ENCODE results near the gene CDC42.

Gene CDC42

DNA sequence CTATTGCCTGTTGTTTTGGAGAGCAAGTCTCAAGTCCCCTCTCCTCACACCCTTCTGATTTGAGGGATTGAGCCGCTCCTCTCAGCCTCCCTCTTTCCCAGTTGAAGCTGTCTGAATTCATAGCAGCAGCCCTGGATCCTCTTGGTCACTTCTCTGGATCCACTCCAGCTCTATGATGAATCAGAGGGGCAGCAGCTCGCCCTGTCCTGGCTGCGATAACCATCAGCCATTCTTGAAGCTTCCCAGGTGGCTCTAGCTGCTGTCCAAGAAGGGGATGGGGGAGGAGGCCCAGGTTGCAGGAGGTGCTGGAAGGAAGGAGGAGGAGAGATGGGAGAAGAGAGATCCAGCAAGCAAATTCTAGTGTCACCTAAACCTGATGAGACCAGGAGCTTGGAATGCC is 59.1 kb downstream of the CDC42 start:
- no peak for DNase-seq

DNA sequence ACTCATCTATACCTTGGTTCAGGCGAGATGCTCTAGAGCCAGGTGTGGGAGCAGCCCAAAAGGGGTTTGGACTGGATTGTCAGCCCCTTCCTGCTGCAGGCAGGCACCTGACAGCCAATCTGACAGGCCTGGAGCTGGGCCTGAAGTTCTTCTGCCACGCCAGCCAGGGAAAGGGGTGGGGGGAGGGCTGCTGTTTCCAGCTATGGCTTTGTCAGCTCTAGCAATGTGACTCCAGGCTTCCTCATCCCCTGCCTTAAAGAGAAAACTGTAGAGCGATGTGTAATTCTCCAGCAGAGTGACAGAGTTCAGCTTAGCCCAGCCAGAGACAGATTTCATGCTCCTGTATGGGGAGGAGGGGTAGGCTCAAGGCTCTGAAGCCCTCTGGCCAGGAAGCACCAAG is 60.0 kb downstream of the CDC42 start:
- DNase-seq: no peak

DNA sequence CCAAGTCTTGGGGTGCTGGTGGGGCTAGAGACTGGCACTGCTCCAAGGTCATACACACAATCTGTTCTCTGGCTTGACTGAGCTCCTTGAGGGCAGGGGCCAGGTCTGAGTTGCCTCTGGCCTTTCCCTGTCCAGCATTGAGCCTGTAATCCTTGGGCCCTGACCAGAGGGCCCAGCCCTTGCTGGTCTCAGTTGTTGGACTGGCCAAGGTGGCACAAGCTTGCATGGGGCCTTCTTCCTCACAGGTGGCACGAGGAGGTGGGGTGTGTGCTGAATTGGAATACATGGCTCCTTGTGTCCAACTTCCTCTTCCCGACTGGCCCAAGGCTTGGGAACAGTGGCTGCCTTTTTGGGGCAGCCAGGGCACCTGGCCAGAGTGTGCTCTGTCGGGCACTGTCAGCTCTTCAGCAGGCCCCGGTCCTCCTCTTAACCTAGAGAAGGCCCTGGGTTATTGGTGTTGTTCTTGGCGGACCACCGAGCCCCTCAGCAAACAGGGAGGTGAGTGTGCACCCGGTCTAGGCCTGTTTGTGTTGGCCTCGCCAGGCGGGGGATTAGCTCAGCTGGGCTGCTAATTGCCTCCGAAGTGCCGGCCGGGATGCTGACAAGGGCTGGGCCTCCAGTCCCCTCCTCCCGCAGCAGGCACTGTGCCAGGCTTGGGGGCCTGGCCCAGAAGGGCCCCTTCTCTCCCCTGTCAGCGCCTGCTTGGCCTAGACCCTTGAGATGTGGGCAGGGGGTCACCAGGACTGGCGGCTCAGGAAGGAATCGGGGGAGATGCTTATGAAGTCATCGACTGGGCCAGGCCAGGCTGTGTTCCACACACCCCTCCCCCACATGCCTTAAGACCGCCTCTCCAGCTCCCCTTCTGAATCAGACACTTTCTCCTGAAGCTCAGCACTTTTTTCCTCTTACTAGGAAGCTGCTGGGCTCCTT is 61.8 kb downstream of the CDC42 start:
- no peak for DNase-seq

DNA sequence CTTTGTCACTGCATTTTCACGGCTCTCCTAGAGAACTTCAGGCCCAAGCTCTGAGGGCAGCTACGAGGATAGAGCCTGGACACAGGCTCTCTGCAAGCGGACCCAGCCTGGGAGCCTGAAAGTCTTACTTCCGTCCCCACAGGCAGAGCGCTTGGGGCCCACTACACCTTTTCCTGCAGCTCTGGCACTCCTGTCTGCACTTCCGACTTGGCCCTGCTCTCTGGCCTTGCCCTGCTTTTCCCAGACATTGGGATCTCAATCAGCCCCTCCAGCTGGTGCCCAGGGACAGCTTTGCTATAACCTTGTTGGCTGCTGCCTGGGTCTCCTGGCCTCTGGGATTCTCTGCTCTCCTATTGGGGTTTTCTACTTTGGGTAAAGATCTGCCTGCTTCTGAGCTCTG is 62.8 kb downstream of the CDC42 start:
- no peak for DNase-seq

DNA sequence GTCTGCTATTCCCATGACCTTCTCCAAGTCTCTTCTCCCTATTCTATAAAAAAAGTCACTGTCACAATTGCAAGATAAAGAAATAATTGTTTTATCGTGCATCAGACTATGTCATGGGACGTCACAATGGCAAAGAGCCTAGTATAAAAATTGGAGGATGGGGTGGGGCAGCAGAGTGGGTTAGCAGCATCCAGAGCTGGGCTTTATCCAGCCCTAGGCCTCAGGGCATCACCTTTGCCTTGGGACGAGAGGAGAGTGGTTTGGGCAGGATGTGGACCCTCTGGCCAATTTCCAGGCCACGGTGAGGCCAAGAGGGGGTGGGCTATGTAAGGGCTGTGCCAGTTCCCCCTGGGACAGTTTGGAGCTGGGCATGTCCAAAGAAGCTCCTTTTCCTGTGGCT is 64.7 kb downstream of the CDC42 start:
- DNase-seq: no peak

DNA sequence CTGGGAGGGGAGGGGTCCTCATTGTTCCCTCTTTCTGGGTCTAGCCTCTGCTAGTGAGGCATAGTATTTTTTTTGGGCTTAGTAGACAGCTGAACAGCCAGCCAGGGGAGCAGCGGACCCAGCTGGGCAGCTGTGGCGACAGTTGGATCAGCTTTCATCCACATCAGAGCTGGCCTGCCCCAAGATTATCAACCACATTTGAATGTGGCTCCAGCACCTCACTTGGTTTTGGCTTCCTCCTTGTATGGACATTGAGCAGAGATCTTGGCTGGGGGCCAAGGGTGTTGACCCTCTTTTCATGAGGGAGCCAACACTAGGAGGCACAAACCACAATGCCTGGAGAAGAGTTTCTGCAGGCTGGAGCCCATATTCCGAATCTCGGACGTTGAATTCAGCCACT is 65.3 kb downstream of the CDC42 start:
- DNase-seq: no peak

DNA sequence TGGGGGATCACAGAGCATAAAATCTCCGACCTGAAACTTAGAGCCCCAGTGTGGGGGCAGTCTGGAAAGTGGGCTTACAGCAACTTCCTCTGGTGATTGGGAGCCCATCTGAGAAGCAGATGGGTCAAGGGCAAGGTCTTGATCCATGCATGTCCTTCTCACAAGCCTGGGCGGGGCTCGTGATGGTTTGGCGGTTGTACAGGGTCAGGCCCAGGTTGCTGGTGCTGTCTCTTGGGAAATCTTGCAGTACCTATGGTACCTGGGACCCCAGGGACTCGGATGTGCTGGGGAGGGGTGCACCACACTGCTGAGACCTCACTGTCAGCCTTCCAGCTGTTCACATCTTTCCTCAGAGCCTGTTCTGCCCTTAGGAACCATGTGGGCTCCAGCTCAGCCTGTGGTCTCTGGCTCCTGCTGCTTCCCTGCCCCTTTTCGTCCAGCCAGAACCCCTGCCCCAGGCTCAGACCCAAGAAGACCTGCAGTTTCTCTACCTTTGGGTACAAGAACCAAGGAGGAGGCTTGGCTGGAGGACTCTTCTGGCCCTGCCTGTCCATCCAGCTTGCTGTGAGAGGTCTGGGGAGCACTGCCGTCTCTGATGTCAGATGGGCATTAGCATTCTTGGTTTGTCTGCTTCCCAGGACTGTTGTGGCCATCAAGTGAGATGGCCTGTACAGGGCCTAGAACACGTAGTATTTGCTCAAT is 65.9 kb downstream of the CDC42 start:
- DNase-seq: no peak

DNA sequence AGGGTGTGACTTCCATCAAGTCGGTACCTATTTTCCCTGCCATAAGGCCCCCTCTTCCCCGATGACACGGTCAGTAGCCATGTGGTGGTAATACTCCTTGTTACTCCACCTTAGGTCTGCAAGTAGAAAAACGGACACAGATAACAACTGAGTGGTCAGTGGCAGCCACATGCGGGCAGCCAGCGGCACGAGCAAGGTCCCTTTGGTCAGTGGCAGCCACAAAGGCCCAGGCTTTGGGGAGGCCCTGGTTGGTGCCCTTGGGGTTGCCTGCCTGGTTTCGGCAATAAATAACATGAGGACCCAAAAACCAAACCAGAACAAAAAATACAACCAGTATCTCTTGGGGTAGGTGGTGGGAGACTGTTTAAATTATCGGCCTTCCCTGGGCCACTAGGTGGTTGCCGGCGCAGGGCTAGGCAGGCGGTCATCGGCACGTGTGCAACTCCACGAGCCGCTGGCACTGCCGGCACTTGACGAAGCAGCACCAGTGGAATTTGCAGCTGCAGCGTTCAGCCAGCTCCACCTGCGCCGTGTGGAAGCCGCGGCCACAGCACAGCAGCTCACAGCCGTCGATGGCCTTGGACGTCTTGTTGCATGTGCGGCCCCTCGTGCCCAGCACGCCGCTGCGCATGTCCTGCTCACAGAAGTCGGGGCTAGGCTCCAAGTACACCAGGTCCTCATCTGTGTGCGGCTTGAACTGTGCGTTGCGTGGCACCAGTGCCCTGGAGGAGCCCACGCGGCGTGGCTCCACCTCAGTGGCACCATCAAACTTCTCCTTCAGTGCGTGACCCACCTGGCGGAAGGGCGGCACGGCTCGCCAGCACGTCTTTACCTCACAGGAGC is 67.3 kb downstream of the CDC42 start:
- DNase-seq: no peak

DNA sequence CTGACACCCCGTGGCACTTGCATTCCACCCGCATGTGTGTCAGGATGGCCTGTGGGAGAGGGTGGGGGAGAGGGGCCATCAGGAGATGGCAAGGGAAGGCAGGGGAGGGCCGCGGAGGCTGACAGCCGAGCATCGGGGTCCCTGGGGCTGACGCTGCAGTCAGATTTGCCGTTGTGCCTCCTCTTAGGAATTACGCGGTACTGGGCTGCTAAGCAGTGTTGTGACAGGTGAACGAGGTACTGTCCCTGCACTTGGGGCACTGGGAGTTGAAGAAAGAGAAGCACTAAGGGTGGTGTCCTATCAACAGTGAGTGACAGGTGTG is 67.9 kb downstream of the CDC42 start:
- no peak for DNase-seq

DNA sequence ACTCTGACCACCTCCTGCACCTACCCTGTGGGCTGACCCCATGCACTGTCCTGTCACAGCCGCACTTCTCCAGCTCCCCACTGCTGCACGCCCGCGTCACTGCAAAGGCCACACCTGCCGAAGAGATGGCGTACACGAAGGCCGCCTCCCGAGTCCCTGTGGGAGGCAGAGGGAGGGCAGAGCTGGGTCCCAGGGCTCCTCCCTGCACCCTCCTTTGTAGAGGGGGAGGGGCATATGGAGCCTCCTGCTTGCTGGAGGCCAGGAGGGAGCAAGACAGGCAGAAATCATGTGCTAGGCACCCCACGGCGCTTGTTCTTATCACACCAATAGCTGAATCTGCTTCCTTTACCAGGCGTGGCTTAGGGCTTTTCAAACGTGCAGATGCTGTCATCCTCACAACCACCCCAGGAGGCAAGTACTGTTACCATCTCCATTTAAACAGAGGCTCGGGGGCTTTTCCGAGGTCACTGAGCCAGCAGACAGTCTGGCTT is 69.0 kb downstream of the CDC42 start:
- peak; percentile 93 for DNase-seq

DNA sequence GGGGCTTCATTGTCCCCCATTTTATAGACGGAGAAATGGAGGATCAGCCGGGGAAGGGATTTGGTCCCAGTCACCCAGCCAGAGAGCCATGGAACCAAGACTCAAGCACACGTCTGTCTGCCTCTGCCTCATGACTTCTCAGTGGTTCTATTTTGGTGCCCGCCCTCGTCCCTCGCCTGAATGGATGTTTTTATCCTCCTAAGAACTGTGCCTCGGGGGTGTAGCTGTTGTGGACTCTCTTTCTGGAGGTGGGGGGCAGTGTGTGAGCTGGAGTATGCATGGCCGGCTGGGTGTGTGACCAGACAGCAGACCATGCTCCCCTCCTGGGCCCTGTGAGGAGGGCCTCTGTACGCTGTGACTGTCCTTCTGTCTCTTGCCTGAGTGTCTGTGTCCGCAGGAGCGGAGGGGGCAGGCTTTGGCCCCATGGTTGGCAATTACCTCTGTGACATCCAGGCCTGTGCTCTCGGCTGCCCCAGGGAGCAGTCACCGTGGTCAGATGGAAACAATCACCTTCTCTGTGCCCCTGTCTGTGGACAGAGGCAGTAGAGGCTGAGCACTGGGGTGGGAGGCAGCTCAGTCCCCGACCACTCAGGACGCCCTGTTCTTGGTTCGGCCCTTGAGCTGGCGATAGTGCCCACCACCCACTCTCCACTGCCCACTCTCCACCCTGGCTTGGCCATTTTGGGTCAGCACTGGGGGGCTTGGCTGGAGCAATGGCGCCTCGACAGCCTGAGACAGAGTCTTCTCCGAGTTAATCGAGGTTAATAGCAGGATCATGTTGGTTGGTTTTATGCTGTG is 70.0 kb downstream of the CDC42 start:
- no peak for DNase-seq

DNA sequence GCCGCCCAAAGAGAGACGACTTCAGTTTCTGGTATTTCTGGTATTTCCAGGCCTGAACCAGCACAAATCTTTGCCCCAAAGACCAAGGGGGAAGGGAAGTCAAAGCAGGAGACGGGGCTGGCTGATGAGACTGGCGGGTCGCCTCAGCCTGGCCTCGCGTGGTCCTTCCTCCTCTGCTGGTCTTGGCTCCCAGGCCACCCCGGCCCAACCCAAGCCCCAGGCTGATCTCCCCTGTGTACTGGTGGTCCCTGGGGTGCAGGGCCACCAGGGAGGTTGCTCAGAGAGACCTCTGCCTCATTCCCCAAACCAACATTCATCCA is 70.5 kb downstream of the CDC42 start:
- DNase-seq: no peak

DNA sequence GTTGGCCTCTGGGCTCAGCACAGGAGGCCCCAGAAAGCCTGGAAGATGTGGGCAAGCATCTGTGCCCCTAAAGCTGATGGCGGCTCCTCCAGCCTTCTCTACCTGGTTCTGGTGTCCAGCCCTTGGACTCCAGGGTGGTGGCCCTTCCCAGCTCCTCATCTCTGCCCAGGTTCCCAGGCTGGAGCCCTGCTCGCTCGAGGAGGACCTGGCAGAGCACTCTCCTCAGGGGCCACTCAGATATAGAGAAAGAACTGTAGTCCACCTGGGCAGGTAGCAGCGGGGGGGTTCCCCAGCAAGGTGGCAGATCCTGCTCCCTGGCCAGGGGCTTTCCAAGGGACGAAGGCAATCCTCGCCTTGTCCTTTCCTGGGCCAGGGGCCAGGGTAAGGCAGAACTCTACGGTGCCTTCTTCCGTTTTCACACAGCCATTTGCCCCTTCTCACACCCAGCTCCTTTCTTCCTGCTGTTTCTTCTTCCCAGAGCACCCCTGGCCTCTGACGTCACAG is 71.4 kb downstream of the CDC42 start:
- no peak for DNase-seq

DNA sequence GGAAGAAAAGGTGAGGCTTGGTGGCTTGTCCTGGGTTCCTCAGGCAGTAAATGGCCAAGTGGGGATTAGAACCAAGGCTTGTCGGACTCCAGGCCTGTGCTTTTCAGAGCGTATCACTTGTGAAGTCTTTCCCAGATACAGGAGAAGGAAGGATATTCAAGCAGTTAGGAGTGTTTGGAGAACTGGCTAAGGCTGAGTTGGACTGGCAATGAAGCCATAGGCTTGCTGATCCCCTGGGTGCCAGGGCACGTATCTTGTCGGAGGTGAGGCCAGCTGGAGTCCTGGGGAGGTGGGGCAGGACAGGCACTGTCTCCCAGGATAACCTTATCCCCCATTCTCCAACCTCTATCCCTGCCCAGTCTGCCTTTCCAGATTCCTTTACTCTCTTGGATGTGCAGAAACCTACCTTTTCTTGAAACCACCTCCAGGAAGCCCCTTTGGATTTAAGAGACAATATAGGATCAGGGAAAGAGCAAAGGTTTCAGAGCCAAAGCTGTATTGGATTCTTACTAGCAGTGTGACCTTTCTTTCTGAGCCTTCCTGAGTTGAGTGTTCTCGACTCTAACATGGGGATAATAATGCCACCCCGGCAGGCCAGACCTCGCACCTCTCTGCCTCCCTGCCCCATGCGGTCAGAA is 72.2 kb downstream of the CDC42 start:
- no peak for DNase-seq

DNA sequence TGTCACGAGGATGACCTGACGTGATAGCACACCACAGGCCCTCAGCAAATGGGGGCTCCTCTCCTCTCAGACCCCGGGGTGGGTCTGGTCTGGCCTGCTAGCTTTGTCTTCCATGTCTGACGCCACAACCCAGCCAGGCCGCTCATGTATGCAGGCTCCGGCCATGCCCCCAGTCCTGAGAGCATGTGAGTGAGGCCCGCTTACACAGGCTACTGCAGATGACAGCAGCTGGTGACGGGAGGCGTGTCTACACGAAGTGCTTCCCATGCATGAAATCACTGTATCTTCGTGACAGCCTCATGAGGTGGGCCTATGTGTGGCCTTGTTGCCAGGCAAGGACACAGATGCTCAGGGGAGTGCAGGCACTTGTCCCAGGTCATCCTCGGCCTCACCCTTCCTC is 74.0 kb downstream of the CDC42 start:
- DNase-seq: no peak

DNA sequence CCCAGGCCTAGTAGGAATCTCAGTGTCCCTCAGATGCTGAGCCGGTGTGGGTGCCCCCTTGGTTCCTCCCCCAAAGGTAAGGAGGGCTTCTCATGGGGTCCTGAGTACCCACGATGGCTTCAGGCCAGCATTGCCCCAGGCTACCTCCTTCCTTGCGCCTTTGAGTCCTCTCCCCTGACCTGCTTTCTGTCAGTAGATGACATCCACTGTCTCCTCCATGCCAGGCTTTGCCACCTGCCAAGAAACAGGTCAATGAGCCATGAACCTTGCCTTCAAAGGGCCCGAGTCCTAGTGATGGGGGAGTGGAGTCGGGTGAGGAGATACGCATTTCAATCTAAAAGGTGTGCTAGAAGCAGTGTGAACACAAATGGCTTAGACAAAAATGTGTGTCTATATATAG is 74.7 kb downstream of the CDC42 start:
- DNase-seq: no peak

DNA sequence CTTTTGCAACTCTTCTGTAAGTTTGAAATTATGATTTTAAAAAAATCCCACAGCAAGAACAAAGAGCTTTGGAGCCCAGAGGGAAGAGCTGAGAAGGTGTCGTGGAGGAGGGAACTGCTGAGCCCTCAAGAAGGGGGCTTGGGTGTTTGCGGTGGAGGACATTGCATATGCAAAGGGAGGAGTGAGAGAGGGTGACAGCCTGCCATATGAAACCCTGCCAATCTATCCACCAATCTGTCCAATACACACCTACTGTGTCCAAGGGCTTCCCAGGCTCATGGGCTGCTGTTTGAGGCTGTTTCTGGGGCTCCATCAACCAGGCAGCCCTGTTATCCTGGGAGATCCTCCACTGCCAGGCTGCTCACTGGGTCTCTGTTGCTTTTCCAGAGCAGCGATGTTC is 75.2 kb downstream of the CDC42 start:
- no peak for DNase-seq

DNA sequence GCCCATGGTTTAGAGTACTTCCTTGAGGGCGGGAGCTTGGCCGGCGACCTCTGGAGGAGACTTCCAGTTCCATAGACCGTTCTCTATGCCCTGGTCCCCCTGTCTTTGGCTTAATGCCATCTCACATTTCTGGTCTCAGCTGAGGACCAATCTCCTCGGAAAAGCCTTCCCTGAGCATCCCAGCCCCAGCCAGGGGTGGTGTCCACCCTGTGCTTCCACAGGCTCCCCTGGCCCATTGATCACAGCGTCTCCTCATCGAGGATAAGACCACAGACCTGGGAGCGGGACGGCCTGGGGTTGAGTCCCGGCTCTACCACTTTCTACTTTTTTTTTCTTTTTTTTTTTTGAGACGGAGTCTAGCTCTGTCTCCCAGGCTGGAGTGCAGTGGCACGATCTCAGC is 75.9 kb downstream of the CDC42 start:
- DNase-seq: no peak

DNA sequence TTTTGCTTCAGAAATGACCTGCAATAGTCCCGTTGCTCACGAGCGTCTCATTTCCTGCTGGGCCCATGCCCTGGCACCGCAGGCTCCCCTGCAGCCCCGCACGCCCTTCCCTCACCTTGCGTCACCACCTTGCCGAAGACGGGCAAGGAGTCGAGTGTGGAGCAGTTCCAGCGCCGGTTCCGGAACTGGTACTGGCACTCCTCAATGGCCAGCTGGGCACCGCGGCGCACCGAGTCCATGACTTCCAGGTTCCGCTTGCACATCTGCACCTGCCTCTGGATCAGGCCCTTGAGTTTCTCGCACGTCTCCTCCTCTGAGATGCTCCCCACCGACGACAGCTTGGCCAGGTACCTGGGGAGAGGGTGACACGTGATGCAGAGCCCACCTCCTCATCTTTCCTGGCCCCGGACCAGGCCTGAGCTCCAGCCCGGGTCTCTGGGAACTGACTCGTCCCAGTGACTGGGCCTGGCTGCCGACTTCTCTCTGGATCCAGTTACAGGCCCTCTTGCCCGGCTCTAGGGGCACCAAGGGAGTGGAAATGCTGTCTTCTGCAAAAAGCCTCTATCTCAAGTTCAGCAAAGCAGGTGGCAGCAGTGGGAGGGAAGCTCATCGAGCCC is 77.1 kb downstream of the CDC42 start:
- no peak for DNase-seq

DNA sequence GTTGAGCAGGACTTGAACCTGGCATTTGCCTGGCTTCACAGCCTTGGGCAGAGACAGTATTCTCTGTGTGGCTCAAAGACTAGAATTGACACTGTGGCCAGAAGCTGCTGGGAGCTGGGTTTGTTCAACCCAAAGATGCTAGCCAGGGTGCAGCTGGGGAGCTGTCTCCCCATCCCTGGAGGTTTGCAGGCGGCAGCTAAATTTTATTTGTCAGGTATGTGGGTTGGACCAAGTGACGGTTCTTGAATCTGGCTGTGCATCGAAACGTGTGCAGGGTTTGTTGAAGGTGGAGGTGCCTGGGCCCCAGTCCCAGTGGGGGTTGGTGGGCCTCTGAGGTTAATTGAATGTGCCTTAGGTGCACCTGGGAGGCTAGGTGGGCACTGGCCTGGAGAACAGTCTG is 78.6 kb downstream of the CDC42 start:
- DNase-seq: no peak

DNA sequence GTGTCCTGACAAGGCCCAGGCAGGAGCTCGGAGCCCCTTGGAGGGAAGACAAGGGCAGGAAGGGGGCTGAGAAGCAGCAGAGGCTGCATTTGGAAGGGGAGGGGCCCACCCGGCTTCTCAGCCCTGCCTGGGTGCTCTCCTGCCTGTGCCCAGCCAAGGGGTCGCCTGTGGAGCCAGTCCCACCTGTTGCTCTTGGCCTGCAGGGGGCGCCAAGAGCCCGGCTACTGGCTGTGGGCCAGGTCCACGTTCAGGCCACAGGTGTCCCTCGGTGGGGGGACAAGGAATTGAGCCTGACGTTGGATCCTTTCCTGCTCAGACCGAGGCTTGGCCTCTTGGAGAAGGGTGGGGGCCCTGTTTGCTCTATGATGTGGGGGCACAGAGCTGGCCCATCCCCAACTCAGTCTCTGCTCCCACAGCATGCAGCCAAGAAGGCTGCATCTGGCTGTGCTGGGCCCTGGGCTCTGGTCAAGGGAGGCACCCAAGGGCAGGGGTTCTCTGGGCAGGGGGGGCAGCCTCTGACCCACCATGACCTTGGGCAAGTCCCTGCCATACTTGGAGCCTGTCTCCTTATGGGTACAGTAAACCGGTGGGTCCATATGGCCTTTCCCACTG is 79.5 kb downstream of the CDC42 start:
- peak; percentile 52 for DNase-seq
